Measurements from ENCODE around the gene CEBPA.

The CEBPA gene

GRCh38 chr19:33283589-33283988 lies 18.7 kb downstream of the CEBPA start:
- no peak for ATAC-seq (ENCODE audit: insufficient read depth, low read depth)
- H3K9ac ChIP-seq (ENCODE audit: low read depth, low read length) = no peak overlapping the region
- H3K36me3 ChIP-seq (ENCODE audit: insufficient read depth, low read length) = no peaks in the 10 kb centered on the region
- H3K27ac ChIP-seq (ENCODE audit: low read length) = no peak overlapping the region
- H3K79me2 ChIP-seq (ENCODE audit: insufficient read depth, low read length) = no peaks in the 10 kb centered on the region
- no peak overlapping the region for H3K4me3 ChIP-seq (ENCODE audit: low read depth in 1 of 2, low read length in 2 of 2)
- no peaks in the 10 kb centered on the region for H3K4me1 ChIP-seq (ENCODE audit: insufficient read depth, low read length)
- H3K27me3 ChIP-seq (ENCODE audit: insufficient read depth, low read length, poor library complexity) = peaks cover 4% of the 10 kb centered on the region
- H2AFZ ChIP-seq (ENCODE audit: low read depth, low read length) = no peak overlapping the region
- no peak overlapping the region for H3K4me2 ChIP-seq (ENCODE audit: insufficient read depth, low read length)
- TF ChIP-seq EZH2 (IDR thresholded peaks at IDR 0.05; ENCODE audit: borderline replicate concordance, low read depth, low read length, severe bottlenecking) = no peak
- TF ChIP-seq CTCF (IDR thresholded peaks at IDR 0.05; ENCODE audit: borderline replicate concordance, extremely low read depth, low read length, poor library complexity, severe bottlenecking) = no peak
- no peak for DNase-seq
- 0 out of 2 replicates have a peak, but pooled peaks cover 3% of the 10 kb centered on the region for H4K20me1 ChIP-seq (ENCODE audit: insufficient read depth, low read length)
- H3K9me3 ChIP-seq (ENCODE audit: insufficient read depth, low read length, severe bottlenecking) = peaks cover 3% of the 10 kb centered on the region

GRCh38 chr19:33282036-33282671 lies 20.2 kb downstream of the CEBPA start:
- H3K36me3 ChIP-seq (ENCODE audit: insufficient read depth, low read length) = no peaks in the 10 kb centered on the region
- no peak overlapping the region for H3K27ac ChIP-seq (ENCODE audit: low read length)
- no peak for DNase-seq
- no peak for ATAC-seq (ENCODE audit: insufficient read depth, low read depth)
- no peak overlapping the region for H2AFZ ChIP-seq (ENCODE audit: low read depth, low read length)
- H3K4me3 ChIP-seq (ENCODE audit: low read depth in 1 of 2, low read length in 2 of 2) = no peak overlapping the region
- no peak overlapping the region for H3K9ac ChIP-seq (ENCODE audit: low read depth, low read length)
- no peaks in the 10 kb centered on the region for H3K9me3 ChIP-seq (ENCODE audit: insufficient read depth, low read length, severe bottlenecking)
- 0 out of 2 replicates have a peak, but pooled peaks cover 3% of the 10 kb centered on the region for H4K20me1 ChIP-seq (ENCODE audit: insufficient read depth, low read length)
- H3K4me1 ChIP-seq (ENCODE audit: insufficient read depth, low read length) = no peaks in the 10 kb centered on the region
- H3K79me2 ChIP-seq (ENCODE audit: insufficient read depth, low read length) = no peaks in the 10 kb centered on the region
- no peak for TF ChIP-seq CTCF (IDR thresholded peaks at IDR 0.05; ENCODE audit: borderline replicate concordance, extremely low read depth, low read length, poor library complexity, severe bottlenecking)
- TF ChIP-seq EZH2 (IDR thresholded peaks at IDR 0.05; ENCODE audit: borderline replicate concordance, low read depth, low read length, severe bottlenecking) = no peak
- H3K4me2 ChIP-seq (ENCODE audit: insufficient read depth, low read length) = no peak overlapping the region
- H3K27me3 ChIP-seq (ENCODE audit: insufficient read depth, low read length, poor library complexity) = peaks cover 4% of the 10 kb centered on the region

DNA sequence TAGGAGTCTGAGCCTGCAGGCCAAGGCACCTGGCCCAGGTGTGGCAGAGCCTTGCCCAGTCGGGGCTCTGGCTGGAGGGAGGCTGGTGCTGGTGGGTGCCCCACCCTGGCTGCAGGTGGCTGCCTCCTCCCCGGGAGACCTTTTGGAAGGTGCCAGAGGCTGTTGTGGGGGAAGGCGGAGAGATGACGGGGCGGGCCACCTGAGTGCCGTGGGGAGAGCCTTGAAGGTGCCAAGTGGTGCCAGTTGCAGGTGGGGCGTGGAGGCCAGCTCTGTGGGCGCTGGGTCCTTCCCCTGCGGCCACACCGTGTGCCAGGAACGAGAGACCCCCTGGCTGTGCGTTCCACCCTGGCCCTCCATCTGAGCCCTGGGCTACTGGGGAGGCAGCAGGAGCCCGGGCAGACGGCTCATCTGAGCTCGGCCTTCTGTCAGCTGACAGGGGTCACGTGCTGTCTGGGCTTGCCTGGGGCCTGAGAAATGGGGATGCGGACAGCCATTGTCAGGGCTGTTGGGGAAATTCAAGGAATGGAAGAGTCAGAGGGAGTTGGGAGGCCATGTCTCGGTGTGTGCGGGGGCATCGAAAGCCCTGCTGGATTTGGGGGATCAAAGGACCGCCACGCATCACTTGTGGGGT lies 20.9 kb downstream of the CEBPA start:
- H3K36me3 ChIP-seq (ENCODE audit: insufficient read depth, low read length) = no peaks in the 10 kb centered on the region
- ATAC-seq (ENCODE audit: insufficient read depth, low read depth) = no peak
- no peaks in the 10 kb centered on the region for H3K79me2 ChIP-seq (ENCODE audit: insufficient read depth, low read length)
- H4K20me1 ChIP-seq (ENCODE audit: insufficient read depth, low read length) = 0 out of 2 replicates have a peak, but pooled peaks cover 3% of the 10 kb centered on the region
- H3K9me3 ChIP-seq (ENCODE audit: insufficient read depth, low read length, severe bottlenecking) = no peaks in the 10 kb centered on the region
- H2AFZ ChIP-seq (ENCODE audit: low read depth, low read length) = no peak overlapping the region
- no peak overlapping the region for H3K9ac ChIP-seq (ENCODE audit: low read depth, low read length)
- H3K4me3 ChIP-seq (ENCODE audit: low read depth in 1 of 2, low read length in 2 of 2) = no peak overlapping the region
- no peak overlapping the region for H3K4me2 ChIP-seq (ENCODE audit: insufficient read depth, low read length)
- DNase-seq = no peak
- no peaks in the 10 kb centered on the region for H3K4me1 ChIP-seq (ENCODE audit: insufficient read depth, low read length)
- no peak overlapping the region for H3K27ac ChIP-seq (ENCODE audit: low read length)
- H3K27me3 ChIP-seq (ENCODE audit: insufficient read depth, low read length, poor library complexity) = peaks cover 4% of the 10 kb centered on the region
- TF ChIP-seq EZH2 (IDR thresholded peaks at IDR 0.05; ENCODE audit: borderline replicate concordance, low read depth, low read length, severe bottlenecking) (no peak), CTCF (IDR thresholded peaks at IDR 0.05; ENCODE audit: borderline replicate concordance, extremely low read depth, low read length, poor library complexity, severe bottlenecking) (no peak)
